WTC11 (cell line): Measurements from ENCODE around the gene HES6. TPM values are rescaled to one million over a fixed set of nuclear protein-coding genes. Genes with fewer than 3 reads are reported as not detected.

Experiments
- ATAC-seq: fragments of 200-7000 bp; cut with Tn5 transposase; 2 replicates; pipeline ENCODE4 v1.10.0; 2021; ENCODE audit warnings: mild to moderate bottlenecking, moderate library complexity
- CTCF ChIA-PET: fragments of 300-600 bp; sonication (Branson Sonifier 250); formaldehyde crosslinking; loops from one replicate; lab custom pipeline; 2021; ENCODE audit warnings: antibody characterized with exemption; lab: Charles Lee
- POLR2A ChIA-PET: fragments of 350-600 bp; sonication (Branson Sonifier 250); formaldehyde crosslinking; loops from one replicate; lab custom pipeline; 2021; ENCODE audit warnings: antibody characterized with exemption; lab: Charles Lee
- DNase-seq: peaks from one replicate; pipeline ENCODE4 v3.0.0; 2021; ENCODE audit warnings: low spot score
- H3K27ac Mint-ChIP-seq: 2 replicates; pipeline ENCODE4 v1.8.0; 2021; ENCODE audit warnings: mixed read lengths
- H3K27me3 Mint-ChIP-seq: 2 replicates; pipeline ENCODE4 v1.8.0; 2021; ENCODE audit warnings: low read depth, mild to moderate bottlenecking, moderate library complexity, mixed read lengths
- H3K36me3 Mint-ChIP-seq: 2 replicates; pipeline ENCODE4 v1.8.0; 2021; ENCODE audit warnings: mixed read lengths
- H3K4me1 Mint-ChIP-seq: 2 replicates; pipeline ENCODE4 v1.8.0; 2022; ENCODE audit warnings: mixed read lengths
- H3K4me3 Mint-ChIP-seq: 2 replicates; pipeline ENCODE4 v1.8.0; 2021; ENCODE audit warnings: mild to moderate bottlenecking, moderate library complexity, mixed read lengths
- H3K9me3 Mint-ChIP-seq: 2 replicates; pipeline ENCODE4 v1.8.0; 2021; ENCODE audit warnings: mixed read lengths
- ARID4B ChIP-seq: sonication (generic); formaldehyde crosslinking; IDR thresholded peaks from 2 replicates; pipeline ENCODE4 v1.8.0; 2023; ENCODE audit warnings: missing genetic modification reagents, mild to moderate bottlenecking, borderline replicate concordance
- E2F1 ChIP-seq: sonication (generic); formaldehyde crosslinking; IDR thresholded peaks from 2 replicates; pipeline ENCODE4 v1.8.0; 2022; ENCODE audit warnings: mild to moderate bottlenecking, missing genetic modification reagents
- E2F5 ChIP-seq: sonication (generic); formaldehyde crosslinking; IDR thresholded peaks from 2 replicates; pipeline ENCODE4 v1.8.1; 2022; ENCODE audit warnings: mild to moderate bottlenecking, moderate library complexity, missing genetic modification reagents
- ESRRA ChIP-seq: sonication (generic); formaldehyde crosslinking; IDR thresholded peaks from 2 replicates; pipeline ENCODE4 v1.8.1; 2022; ENCODE audit warnings: mild to moderate bottlenecking, missing genetic modification reagents, borderline replicate concordance
- KAT7 ChIP-seq: sonication (generic); formaldehyde crosslinking; IDR thresholded peaks from 2 replicates; pipeline ENCODE4 v1.8.1; 2023; ENCODE audit warnings: missing genetic modification reagents, mild to moderate bottlenecking, borderline replicate concordance
- PRRX2 ChIP-seq: fragments of 250-450 bp; sonication (Bioruptor Pico); IDR thresholded peaks from 2 replicates; pipeline ENCODE4 v1.8.0; 2021; ENCODE audit warnings: mild to moderate bottlenecking
- SMAD3 ChIP-seq: sonication (generic); formaldehyde crosslinking; IDR thresholded peaks from 2 replicates; pipeline ENCODE4 v1.8.0; 2022; ENCODE audit warnings: missing genetic modification reagents, mild to moderate bottlenecking, borderline replicate concordance
- ZNF121 ChIP-seq: sonication (generic); formaldehyde crosslinking; IDR thresholded peaks from 2 replicates; pipeline ENCODE4 v1.8.0; 2023; ENCODE audit warnings: missing genetic modification reagents
- ZNF232 ChIP-seq: sonication (generic); formaldehyde crosslinking; IDR thresholded peaks from 2 replicates; pipeline ENCODE4 v1.8.0; 2022; ENCODE audit warnings: mild to moderate bottlenecking, missing genetic modification reagents
- ZNF416 ChIP-seq: fragments of 250-450 bp; sonication (Bioruptor Pico); IDR thresholded peaks from 2 replicates; pipeline ENCODE4 v1.9.0; 2021; ENCODE audit warnings: mild to moderate bottlenecking, inconsistent platforms
- ZNF425 ChIP-seq: fragments of 250-450 bp; sonication (Bioruptor Pico); conservative IDR thresholded peaks from 2 replicates; pipeline ENCODE4 v1.9.0; 2021; ENCODE audit warnings: mild to moderate bottlenecking
- ZNF512 ChIP-seq: sonication (generic); formaldehyde crosslinking; IDR thresholded peaks from 2 replicates; pipeline ENCODE4 v1.8.1; 2022; ENCODE audit warnings: missing genetic modification reagents, borderline replicate concordance
- total RNA-seq: library from RNA; stranded (reverse); gene quantifications from 3 replicates; pipeline ENCODE4 v1.2.3, GENCODE V29; 2021
- TF ChIP-seq, protein P1 (sequence below): sonication (generic); formaldehyde crosslinking; IDR thresholded peaks from 2 replicates; pipeline ENCODE4 v1.8.1; 2023; ENCODE audit warnings: mild to moderate bottlenecking, missing genetic modification reagents, moderate library complexity
- TF ChIP-seq, protein P2 (sequence below): sonication (generic); formaldehyde crosslinking; IDR thresholded peaks from 2 replicates; pipeline ENCODE4 v1.8.0; 2022; ENCODE audit warnings: mild to moderate bottlenecking, missing genetic modification reagents
- TF ChIP-seq, protein P3 (sequence below): sonication (generic); formaldehyde crosslinking; IDR thresholded peaks from 2 replicates; pipeline ENCODE4 v1.8.1; 2023; ENCODE audit warnings: mild to moderate bottlenecking, missing genetic modification reagents

The HES6 gene
- total RNA-seq, 1 experiment from 2014 or later = 52.1 TPM

- TF ChIP-seq ZNF232 (CRISPR knock-in tag) (no peak), PRRX2 (CRISPR knock-in tag) (no peak), ZNF121 (CRISPR knock-in tag) (no peak), ZNF416 (CRISPR knock-in tag) (no peak), ARID4B (CRISPR knock-in tag) (no peak), SMAD3 (CRISPR knock-in tag) (no peak), KAT7 (CRISPR knock-in tag) (no peak), E2F5 (CRISPR knock-in tag) (no peak), E2F1 (CRISPR knock-in tag) (no peak), ZNF425 (CRISPR knock-in tag) (no peak), ESRRA (no peak), ZNF512 (CRISPR knock-in tag) (no peak)
- TF ChIP-seq, protein P1, sequence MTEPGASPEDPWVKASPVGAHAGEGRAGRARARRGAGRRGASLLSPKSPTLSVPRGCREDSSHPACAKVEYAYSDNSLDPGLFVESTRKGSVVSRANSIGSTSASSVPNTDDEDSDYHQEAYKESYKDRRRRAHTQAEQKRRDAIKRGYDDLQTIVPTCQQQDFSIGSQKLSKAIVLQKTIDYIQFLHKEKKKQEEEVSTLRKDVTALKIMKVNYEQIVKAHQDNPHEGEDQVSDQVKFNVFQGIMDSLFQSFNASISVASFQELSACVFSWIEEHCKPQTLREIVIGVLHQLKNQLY (CRISPR knock-in tag) = no peak
- TF ChIP-seq, protein P2, sequence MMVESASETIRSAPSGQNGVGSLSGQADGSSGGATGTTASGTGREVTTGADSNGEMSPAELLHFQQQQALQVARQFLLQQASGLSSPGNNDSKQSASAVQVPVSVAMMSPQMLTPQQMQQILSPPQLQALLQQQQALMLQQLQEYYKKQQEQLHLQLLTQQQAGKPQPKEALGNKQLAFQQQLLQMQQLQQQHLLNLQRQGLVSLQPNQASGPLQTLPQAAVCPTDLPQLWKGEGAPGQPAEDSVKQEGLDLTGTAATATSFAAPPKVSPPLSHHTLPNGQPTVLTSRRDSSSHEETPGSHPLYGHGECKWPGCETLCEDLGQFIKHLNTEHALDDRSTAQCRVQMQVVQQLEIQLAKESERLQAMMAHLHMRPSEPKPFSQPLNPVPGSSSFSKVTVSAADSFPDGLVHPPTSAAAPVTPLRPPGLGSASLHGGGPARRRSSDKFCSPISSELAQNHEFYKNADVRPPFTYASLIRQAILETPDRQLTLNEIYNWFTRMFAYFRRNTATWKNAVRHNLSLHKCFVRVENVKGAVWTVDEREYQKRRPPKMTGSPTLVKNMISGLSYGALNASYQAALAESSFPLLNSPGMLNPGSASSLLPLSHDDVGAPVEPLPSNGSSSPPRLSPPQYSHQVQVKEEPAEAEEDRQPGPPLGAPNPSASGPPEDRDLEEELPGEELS (CRISPR knock-in tag) = no peak
- TF ChIP-seq, protein P3, sequence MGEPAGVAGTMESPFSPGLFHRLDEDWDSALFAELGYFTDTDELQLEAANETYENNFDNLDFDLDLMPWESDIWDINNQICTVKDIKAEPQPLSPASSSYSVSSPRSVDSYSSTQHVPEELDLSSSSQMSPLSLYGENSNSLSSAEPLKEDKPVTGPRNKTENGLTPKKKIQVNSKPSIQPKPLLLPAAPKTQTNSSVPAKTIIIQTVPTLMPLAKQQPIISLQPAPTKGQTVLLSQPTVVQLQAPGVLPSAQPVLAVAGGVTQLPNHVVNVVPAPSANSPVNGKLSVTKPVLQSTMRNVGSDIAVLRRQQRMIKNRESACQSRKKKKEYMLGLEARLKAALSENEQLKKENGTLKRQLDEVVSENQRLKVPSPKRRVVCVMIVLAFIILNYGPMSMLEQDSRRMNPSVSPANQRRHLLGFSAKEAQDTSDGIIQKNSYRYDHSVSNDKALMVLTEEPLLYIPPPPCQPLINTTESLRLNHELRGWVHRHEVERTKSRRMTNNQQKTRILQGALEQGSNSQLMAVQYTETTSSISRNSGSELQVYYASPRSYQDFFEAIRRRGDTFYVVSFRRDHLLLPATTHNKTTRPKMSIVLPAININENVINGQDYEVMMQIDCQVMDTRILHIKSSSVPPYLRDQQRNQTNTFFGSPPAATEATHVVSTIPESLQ (CRISPR knock-in tag) = no peak
- no peak overlapping the region for H3K4me3 Mint-ChIP-seq
- H3K27me3 Mint-ChIP-seq = no peaks in the 10 kb centered on the region
- H3K36me3 Mint-ChIP-seq = peaks cover 5% of the 10 kb centered on the region; the same call in 1 of the 2 replicates
- H3K9me3 Mint-ChIP-seq = no peaks in the 10 kb centered on the region
- ChIA-PET CTCF (interaction anchor here (0.5 to 3.8 kb wide), 62 partner anchors 8 to 691 kb away, joined by 3 to 79 read pairs (median 5); partner anchors contain the start of genes HES6, KLHL30, PER2 and TWIST2), POLR2A (no interaction called here)
- ATAC-seq (no peak), DNase-seq (no peak)
- peaks cover 3% of the 10 kb centered on the region for H3K4me1 Mint-ChIP-seq
- no peak overlapping the region for H3K27ac Mint-ChIP-seq
Measured at GRCh38 chr2:238262496-238263122, 22.8 kb upstream of the HES6 start.
